ENCODE measurements around the gene MTHFD2L. TPM values are rescaled to one million over a fixed set of nuclear protein-coding genes. Genes with fewer than 3 reads are reported as not detected.

The MTHFD2L gene
- total and polyA plus RNA-seq, 10 of the 15 experiments (the other 5 are each of a cell fraction or from before 2014, with no cell fraction given) = 4.8 to 25.4 (median 14.4) TPM

DNA sequence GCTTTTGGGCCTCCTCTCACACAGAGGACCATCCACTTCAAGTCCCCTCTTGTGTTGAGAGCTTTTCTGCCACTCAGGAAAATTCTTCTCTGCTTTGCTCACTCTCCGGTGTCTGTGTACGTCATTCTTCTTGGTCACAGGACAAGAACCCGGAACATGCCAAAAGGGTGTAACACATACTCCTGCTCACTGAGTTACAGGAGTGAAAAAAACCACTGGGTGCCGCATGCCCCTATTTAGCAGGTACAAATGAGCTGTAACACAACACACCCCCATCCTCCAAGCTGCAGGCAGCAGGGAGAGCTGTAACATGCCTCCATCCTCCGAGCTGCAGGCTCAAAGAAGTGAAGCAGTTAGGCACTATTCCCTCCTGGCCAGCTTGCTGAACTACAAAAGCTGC is 45.9 kb upstream of the MTHFD2L start:
- intact Hi-C loops (cut with micrococcal nuclease; ENCODE audit: unreplicated experiment) = no loop called here

More for the DNA sequence above, 45.9 kb upstream of the MTHFD2L start:
- ChIA-PET SMC1A (ENCODE audit: uncharacterized antibody, unreplicated experiment) (no interaction called here), RAD21 (ENCODE audit: unreplicated experiment) (no interaction called here), POLR2A (no interaction called here), CTCF (no interaction called here)
- FAIRE-seq = no peak
- in situ Hi-C loops (cut with MboI) = no loop called here
- Histone ChIP-seq H3K4me2 (ENCODE audit: control insufficient read depth, insufficient read depth) (no peak overlapping the region), H3K4me3 (no peak overlapping the region), H4K20me1 (ENCODE audit: control insufficient read depth, insufficient read depth) (no peaks in the 10 kb centered on the region), H3K27me3 (replicated peaks in 1 of 2; ENCODE audit: control insufficient read depth in 2 of 2, insufficient read depth in 2 of 2, low read length in 1 of 2) (0 out of 4 replicates have a peak, but pooled peaks cover 0 to 1% of the 10 kb centered on the region in 2 experiments), H3K36me3 (ENCODE audit: control insufficient read depth in 2 of 2, insufficient read depth in 2 of 2, low read length in 1 of 2) (no peaks in the 10 kb centered on the region), H2AFZ (ENCODE audit: control insufficient read depth, low read depth, low read length) (no peak overlapping the region), H3K79me2 (ENCODE audit: control insufficient read depth, insufficient read depth, low read length) (no peaks in the 10 kb centered on the region), H3K27ac (ENCODE audit: control insufficient read depth, insufficient read depth) (no peak overlapping the region), H3K4me1 (ENCODE audit: control insufficient read depth, insufficient read depth, low read length) (no peaks in the 10 kb centered on the region), H3K9me3 (replicated peaks; ENCODE audit: control insufficient read depth, insufficient read depth, low read length) (no peaks in the 10 kb centered on the region), H3K9ac (ENCODE audit: control insufficient read depth, insufficient read depth, low read length) (no peak overlapping the region)
- 44% methylated on average over 5 of the region's 5 CpGs for whole genome bisulfite sequencing (ENCODE audit: insufficient coverage, insufficient replicate concordance, low lambda C conversion rate, missing lambda C conversion rate)
- no peak for DNase-seq (ENCODE audit: low read depth, low spot score)
- no peak for TF ChIP-seq SIN3A (IDR thresholded peaks at IDR 0.05; ENCODE audit: low read depth, low read length)
- TF ChIP-seq TCF12 (IDR thresholded peaks at IDR 0.05; ENCODE audit: low read depth, low read length) = no peak
- TF ChIP-seq RELB (IDR thresholded peaks at IDR 0.05; ENCODE audit: low read depth) = no peak
- TF ChIP-seq WRNIP1 (IDR thresholded peaks at IDR 0.05; ENCODE audit: borderline replicate concordance, low read depth, low read length) = no peak
- ATAC-seq = no peak
- no TSS peak for BruUV-seq (replicated peaks)
